Right lung (tissue), 5 donors: ENCODE data around the gene SATB2. TPM values are rescaled to one million over a fixed set of nuclear protein-coding genes. Genes with fewer than 3 reads are reported as not detected.

Experiments
- DNase-seq, 2 donors: peaks; one replicate each; pipeline ENCODE4 v3.0.0-alpha.2; 2013
- polyA plus RNA-seq, 5 donors: library from polyadenylated mRNA; unstranded; fragments of 120-200 nt; gene quantifications; one replicate each; pipeline versions ENCODE4 v1.2.1 to v1.2.3, GENCODE V29; 2013; ENCODE audit warnings: inconsistent platforms in 1 of 5, low replicate concordance in 1 of 5; ENCODE audit not compliant: insufficient read length in 5 of 5, insufficient read depth in 1 of 5

The SATB2 gene
- polyA plus RNA-seq, 5 donors, result 3.1 to 4.0 (median 3.4) TPM

DNA sequence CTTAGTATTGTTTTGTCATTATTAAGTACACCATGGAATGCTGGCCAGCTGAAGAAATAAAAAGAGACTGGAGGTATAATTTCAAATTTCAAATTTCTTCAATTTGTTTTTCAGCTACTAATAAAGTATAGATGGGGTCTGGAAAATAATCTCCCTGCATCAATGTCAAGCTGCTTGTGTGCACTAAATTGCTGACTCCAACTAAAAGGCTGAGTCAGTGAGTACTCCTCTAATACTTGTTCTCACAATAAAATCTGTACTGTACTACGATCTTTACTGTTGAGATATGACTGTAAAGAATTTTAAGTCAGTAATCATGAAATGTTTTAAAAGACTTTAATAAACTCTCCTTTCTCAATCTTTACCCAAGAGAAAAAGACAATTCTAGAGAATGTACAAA lies 131.9 kb downstream of the SATB2 start:
- DNase-seq, result no peak

DNA sequence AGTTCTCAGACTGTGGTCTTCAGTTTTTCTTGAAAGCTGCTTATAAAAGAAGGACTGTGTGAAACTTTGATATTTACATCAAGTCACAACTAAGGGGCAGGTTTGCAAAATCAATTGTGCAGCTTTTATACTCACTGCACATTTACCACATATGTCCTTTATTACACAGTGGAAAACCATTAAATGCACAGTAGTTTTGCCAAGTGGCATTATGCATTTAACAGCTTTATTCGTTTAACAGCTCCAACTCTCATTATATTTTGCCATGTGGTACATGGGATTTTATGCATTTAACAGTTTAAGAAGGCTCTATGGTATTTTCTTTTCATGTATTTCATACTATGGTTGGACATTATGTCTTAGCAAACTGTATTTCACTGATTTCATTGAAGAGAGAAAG lies 135.6 kb downstream of the SATB2 start:
- DNase-seq, result no peak

DNA sequence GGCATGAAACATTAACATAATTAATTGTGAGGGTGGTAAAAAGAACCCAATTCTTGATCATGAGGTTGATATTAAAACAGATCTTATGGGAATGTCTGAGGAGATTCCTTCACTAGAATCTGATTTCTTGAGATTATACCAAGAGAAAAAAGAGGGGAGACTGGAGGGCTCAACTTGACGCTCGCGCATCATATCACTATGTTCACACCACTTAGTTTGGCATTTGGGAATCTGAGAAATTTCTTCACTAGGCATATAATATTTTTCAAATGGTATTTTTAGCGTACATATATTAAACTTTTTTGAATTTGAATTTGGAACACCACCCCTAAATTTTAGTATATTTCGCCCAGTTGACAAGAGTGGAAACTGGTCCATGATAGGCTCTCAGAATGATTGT lies 140.1 kb downstream of the SATB2 start:
- DNase-seq, result no peak

DNA sequence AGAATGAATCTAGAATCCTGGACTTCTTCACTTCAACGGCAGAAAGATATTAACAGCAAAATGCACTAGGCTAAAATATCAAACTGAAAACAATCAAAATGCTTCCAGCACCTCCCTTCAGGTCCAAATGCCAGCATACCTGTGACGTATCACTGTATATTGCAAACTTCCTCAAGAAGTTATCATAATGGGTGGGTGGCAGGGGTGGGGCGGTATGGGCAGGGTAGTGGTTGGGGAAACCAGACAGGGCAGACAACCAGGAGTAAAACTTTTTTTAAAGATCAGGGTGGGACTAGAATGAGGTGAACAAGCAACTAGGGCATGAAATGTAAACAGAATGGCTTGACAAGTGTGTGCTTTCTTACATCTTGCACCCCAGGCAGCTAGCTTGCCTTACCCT lies 140.9 kb downstream of the SATB2 start:
- DNase-seq, result no peak

DNA sequence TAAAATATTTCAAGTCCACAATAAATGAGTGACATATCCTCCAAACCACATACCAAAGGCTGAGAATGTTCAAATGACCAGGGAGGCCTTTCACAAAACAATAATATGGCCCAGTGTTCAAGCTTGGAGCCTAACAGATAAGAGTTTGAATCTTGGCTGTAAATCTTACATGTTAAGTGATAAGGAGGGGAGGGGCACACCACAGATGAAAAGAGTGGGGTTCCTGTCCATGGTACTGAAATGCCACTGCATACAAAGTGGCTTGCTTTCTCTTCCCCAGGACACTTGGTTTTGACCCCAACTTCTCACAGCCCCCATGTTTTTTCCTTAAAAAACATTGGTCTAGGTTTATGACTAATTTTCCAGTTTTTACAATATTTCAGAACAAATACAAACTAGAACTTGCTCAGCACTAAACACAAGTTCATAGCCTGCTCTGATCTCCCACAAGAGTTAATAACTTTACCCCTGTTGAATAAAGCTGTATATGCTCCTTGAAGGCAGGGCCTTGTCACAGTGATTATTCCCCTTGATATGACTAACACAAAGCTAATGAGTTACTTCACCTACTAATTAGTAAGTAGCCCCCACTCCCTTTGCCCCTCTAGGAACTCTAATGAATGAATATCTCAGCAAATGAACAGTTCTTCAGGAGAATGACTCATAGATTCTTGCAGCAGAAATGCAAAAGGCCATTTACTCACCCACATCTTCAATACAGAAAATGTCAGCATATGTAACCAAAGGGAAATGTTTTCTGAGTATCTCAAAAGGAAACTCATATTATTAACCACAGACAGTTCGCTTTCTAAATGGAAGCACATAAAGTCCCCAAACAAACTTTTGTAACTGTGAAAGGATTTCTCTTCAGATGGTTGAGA lies 142.2 kb downstream of the SATB2 start:
- no peak for DNase-seq

DNA sequence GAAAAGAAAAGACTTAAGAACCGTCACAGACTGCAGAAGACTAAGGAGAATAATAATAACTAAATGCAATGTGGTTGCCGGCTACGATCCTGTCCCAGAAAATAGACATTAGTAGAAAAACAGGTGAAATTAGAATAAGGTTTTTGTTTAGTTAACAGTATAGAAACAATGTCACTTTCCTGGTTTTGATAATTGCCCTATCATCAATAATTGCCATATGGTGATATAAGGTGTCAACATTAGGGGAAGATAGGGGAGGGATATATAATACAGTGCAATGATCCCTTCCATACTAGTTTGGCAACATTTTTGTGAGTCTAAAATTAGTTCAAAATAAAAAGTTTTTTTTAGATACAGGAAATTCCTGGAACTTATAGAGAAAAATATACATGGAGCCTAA lies 144.8 kb downstream of the SATB2 start:
- no peak for DNase-seq

DNA sequence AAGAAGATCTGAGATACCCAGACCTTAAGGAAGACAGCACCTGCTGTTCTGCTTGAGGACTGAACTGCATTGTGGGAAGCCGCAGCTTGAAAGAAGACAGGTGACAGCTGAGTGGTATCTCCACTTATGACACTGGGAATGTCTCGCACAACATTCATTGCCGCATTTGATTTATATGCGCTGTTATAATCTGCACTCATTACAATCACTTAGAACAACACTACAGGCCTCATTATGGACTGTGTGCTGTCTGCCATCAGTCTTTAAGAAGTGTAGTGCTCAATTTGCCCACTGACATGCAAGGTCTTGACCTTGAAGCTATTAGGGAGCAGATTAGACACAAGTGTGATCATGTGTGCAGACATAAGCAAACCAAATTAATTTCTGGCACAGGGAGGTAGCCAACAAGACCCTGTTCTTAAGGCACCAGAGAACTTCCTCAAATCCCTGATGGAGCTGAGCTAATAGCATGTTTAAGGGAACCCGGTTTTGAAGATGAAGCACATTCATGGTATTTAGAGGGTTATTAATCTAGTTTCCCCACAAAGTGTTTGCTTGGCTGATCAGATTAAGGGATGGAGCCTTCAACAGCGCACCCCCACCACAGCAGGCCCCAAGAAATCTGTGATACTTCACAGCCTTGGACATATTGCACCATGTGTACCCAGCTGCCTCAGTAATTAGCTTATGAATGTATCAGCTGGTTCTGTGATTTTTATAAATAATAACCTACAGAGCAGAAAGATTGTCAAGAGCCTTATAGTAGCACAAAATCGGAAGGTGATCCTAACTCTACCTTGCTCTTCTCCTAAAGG lies 146.8 kb downstream of the SATB2 start:
- no peak for DNase-seq

DNA sequence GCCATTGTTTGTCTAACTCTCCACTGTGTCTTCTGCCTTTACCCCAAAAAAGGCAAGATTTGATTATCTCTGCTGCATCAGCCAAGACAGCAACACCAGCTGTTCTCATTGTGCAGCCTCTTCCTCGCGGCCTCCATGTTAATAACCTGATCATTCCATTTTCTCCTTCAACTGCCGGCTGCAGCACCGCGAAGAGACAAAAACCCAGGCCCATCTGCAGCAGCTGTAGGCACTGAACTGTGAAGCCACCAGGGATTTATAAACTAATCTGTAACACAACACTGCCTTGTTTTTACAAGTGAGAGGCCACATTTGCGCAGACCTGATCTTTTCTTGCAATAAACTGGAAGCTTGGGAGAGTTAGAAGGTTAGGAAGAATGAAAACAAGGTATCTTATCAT lies 147.8 kb downstream of the SATB2 start:
- DNase-seq, result no peak

DNA sequence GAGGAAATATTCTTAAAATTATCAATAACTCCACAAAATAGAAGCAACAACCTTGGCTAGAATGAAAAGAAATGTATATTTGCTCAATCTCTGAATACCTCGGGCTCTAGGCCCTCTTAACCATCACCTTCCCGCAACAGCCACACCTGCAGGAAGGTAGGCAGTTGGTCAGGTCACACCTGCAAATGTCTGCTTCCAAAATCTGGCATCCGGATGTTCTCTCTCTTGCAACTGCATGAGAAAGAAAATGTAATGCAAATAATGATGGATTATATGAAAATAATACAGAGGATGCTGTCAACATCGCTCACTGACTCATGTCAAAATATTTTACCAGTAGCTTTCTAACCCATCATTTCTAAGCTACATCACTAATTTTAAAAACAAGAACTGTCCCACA lies 148.3 kb downstream of the SATB2 start:
- DNase-seq, result no peak

DNA sequence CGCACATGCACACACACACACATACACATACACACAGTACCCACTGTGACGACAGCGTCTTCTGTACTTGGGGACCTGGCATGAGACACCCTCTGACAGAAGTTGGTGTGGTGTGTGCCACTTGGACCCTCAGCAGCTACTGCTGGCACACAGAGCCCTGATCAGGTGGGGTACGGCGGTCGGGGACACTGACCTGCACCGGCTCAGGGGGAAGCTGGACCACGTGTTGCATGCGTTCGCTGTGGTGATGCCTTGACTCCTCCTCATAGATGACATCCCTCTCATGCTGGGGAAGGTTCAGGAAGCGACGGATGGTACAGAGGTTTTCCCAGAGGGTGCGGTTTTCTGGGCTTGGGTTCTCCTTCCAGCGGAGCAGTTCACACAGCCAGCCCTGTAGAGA lies 149.2 kb downstream of the SATB2 start:
- no peak for DNase-seq

DNA sequence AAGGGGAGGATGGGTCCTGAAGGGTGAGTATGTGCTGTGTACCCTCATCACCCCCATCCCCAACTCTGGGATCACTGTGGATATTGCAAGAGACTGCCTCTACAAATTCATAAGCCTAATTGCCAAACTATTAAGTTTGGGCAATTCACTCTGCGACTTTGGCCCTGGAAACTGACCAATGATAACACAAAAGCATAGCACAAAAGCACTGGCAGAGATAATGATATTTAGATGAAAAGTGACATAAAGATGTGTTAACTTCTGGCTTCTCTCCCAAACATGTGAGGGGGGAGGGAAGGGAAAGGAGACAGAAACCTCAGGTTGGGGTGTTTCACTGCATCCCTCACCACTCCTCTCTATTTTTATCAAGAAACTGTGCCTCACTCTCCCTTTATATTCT lies 150.3 kb downstream of the SATB2 start:
- DNase-seq, result no peak

DNA sequence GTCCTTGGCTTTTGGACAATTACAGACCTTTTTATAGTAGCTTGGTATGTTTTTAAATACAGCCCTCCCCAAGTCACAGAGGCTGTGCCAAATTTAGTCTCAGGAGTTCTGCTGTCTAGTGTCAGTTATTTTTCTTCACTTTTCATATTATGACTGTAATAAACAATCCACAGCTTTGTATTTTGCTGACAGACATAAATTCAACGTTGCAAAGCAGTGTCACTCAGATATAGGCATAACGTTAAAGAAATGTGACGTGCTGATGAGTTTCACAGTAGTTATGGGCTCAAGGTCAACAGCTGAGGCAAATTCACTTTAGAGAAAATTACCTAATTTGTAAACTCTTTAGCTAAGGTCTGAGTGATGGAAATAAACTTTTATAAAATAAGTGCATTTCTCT lies 151.6 kb downstream of the SATB2 start:
- no peak for DNase-seq

DNA sequence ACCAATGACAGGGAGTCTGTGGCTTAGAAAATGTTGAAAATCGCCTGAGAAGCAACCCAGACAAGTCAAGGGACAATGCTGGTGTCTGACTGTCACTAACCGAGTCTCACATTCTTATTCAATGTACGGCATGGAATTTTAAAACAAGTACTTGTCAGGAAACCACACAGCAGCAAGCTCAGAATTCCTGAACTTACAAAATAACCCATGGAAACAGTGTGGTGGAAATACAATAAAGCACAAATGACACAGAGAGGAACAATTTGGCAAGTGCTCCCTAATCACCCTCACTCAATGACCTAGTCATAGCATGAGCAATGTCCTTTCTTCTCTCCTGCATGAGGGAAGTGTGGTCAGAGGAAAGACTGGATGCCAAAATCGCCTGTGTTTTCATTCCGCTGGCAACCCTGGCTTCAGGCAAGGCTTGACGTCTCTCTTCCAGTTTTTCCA lies 154.0 kb downstream of the SATB2 start:
- DNase-seq, result no peak

DNA sequence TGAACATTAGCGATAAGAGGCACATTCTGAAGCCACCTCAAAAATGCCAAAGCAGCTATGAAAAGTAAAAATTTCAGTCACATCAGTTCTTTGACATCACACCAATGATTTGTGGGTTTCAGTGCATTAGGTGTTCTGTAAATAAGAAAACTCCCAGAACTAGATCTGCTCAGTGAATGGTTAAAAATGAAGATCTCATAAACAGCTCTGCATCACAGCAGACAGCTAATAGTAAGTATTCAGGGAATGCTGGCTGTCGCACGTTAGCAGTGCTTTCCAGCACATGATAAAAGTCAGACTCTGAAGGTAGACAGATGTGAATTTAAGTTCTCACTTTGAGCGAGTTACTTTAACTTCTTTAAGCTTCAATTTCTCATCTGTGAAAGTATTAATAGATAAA lies 154.9 kb downstream of the SATB2 start:
- DNase-seq, result no peak

DNA sequence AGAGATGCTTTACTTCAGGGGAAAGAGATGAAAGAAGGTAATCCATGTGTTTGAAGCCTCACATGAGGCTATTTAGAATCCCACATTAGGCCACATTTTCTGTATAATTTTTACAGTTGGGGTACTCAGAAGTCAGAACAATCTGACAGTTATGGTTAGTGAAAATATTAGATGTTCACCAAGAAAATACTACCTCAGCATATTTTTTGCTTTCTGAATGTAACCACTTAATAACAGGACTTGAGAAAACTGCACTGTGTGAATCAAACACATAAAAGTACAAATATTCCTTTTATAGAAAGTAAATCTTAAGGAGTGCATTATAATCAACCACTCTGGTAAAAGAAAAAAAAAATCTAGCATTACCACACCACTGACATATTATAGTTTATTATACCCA lies 169.3 kb downstream of the SATB2 start:
- DNase-seq, result no peak

DNA sequence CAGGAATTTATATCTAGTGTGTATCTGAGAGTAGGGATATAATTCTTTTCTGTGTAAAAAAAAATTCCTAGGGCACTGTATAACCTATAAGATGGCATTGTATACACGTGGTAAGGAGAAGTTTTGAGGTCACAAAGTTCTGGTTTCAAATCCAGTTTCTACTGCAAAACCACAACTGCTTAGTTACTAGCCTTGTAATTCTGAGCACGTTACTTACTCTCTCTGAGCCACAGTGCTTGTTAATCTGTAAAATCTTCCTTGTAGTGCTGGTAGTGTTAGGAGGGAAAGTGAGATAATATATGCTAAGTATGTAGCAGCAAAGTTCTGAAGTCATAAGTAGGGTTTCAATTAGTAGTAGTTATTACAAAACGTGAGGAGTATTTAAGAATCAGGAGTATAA lies 175.4 kb downstream of the SATB2 start:
- no peak for DNase-seq

DNA sequence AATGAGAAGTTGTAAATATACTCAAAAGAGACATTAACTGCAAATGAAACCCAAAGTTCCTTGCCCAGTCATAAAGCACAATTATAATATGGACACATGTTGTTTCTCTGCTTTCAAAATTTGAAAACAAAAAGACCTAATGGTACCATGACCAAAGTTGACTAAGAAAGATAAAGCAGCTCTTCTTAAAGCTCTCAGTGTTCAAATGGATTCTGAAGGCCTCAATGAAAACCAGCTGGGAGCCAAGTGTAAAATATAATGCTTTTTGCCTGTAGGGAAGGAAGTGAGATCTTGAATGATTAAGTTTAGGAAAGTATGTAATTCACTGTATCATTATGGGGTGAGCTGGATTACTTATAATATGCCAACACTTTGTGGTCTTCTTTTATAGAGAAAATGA lies 178.6 kb downstream of the SATB2 start:
- DNase-seq, result no peak

DNA sequence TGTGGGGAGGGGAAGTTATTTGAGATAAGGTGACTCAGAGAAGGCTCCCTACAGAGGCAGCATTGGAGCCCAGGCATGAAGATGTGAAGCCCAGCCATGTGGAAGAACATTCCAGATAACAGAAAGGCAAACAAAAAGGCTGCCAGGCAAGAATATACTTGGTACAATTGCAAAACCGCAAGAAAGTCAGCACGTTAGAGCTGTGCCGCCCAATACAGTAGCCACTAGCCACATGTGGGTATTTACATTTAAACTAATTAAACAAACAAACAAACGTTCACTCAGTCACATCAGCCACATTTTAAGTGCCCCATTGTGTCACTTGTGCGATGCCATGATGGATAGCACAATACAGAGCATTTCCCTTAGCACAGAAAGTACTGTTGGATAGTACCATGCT lies 179.6 kb downstream of the SATB2 start:
- DNase-seq, result no peak

DNA sequence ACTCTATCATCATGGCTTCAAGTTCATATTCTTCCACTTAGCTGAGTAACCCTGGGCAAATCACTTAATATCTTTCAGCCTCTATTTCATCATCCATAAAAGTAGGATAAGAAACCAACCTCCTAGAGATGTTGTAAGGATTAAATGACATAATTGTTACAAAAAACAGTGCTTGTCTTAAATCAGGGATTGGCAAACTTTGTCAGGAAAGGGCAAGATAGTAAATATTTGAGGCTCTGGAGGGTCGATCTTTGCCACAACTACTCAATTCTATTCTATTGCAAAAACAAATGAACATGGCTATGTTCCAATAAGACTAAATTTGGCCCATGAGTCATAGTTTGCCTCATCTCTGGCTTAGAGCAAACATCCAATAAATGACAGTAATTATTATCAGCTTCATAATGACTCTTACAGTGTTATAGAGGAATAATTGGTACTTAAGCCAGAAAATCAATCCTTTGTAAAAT lies 184.7 kb downstream of the SATB2 start:
- DNase-seq, result peak in 1 of 2 donors; percentile 2

DNA sequence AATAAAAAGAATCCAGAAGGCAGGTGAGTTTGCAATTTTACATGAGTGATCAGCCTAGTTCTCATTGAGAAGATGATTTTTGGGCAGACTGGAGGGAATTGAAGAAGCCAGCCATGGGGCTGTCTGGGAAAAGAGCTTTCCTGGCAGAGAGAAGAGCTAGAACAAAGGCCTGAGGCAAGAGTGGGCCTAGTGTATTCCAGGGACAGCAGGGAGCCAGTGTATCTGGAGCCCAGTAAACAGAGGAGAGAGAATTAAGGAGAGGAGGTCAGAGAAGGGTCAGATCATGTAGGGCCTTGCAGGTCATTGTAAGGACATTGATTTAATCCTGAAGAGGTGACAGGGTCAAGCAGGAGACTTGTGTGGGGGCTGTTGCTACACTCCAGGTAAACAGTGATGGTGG lies 195.8 kb downstream of the SATB2 start:
- DNase-seq, result no peak

DNA sequence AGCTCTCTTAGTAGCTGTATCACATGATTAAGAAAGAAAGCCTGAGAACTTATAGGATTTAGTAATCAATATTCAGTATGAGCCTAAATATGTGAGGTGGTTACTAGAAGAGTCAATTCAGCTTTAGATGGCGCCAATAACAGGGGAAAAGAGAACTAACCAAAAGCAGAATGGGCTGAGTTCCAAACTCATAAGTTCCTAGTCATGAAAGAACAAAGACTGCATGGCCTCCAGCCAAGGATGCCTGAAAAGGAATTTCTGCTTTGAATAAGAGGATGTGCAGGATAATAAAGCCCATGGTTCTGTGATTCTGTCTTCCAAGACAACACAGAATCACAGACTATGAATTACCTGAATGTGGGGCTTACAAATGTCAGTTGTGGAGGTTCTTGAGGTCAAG lies 196.5 kb downstream of the SATB2 start:
- peak in 1 of 2 donors; percentile 4 for DNase-seq

DNA sequence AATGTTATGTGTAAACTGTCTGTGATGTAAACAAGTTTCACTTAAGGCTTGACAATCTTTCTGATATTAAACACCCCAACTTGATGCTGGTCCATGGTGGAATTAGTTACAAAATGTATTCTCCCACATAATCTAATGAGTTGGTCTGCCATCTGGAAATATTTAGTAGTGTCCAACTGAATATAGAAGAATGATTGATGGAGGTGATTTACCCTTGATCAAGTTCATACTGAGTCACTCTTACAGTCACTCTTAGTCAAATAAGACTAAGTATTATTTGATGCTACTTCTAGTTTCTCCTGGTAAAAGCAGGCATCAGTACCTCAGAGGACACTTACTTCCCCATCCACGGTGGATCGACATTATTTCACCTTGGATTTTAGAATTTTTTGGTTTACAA lies 198.1 kb downstream of the SATB2 start:
- DNase-seq, result no peak

DNA sequence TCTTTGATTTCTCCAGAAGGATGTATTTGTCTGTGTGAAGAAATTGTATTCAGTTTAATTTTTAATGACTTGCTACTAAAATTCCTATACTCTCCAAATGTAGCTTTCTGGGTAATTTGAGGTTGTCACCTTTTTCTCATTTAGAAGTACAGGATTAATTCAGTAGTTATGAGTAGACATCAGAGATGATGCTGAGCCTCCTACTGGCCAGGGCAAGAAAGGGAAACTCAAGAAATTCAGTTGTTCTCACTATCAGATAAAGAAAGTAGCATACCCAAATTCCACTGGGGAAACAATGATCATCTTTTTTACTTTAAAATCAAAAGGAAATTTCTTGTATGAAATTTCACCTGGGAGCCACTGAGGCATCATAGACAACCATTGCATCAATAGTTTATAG lies 199.4 kb downstream of the SATB2 start:
- no peak for DNase-seq
